SU-DHL-6 (cell line): Measurements from ENCODE around the gene STX8.

Experiments used
- H2AFZ ChIP-seq: fragments of 200-600 bp; sonication (generic); 2 replicates; pipeline ENCODE4 v1.6.1; 2014; ENCODE audit warnings: low read depth, mild to moderate bottlenecking, moderate library complexity, mixed read lengths, antibody characterized with exemption, low read length; ENCODE audit not compliant: severe bottlenecking
- H3F3A ChIP-seq: fragments of 200-600 bp; shearing (Covaris generic); 2 replicates; pipeline ENCODE4 v1.6.0; 2016; ENCODE audit warnings: antibody characterized with exemption, mild to moderate bottlenecking; ENCODE audit not compliant: insufficient read depth
- H3K27ac ChIP-seq: fragments of 200-600 bp; sonication (generic); 2 replicates; pipeline ENCODE4 v1.5.1; 2016; ENCODE audit warnings: low read depth, mild to moderate bottlenecking, low read length, moderate library complexity, mixed read lengths
- H3K27me3 ChIP-seq: fragments of 200-600 bp; sonication (generic), shearing (Covaris generic); 2 replicates; pipeline ENCODE4 v1.6.0; 2014; ENCODE audit warnings: mild to moderate bottlenecking, low read length
- H3K36me3 ChIP-seq: fragments of 200-600 bp; sonication (generic); 2 replicates; pipeline ENCODE4 v1.6.1; 2014; ENCODE audit warnings: mild to moderate bottlenecking, low read length, mixed read lengths
- H3K4me2 ChIP-seq: fragments of 300-600, 200-600 bp; shearing (Covaris generic), sonication (generic); 2 replicates; pipeline ENCODE4 v1.6.0; 2014; ENCODE audit warnings: low read length, low read depth, mild to moderate bottlenecking; ENCODE audit not compliant: poor library complexity, severe bottlenecking
- H3K4me3 ChIP-seq: fragments of 200-600 bp; sonication (generic); 2 replicates; pipeline ENCODE4 v1.5.1; 2014; ENCODE audit warnings: antibody characterized with exemption, low read length, mild to moderate bottlenecking, mixed read lengths; ENCODE audit not compliant: insufficient read depth, poor library complexity, severe bottlenecking
- H3K79me2 ChIP-seq: fragments of 200-600 bp; sonication (generic); 2 replicates; pipeline ENCODE4 v1.6.1; 2014; ENCODE audit warnings: mild to moderate bottlenecking, low read length, moderate library complexity; ENCODE audit not compliant: insufficient read depth
- H3K9ac ChIP-seq: fragments of 200-600 bp; sonication (generic); 2 replicates; pipeline ENCODE4 v1.7.0; 2014; ENCODE audit warnings: mild to moderate bottlenecking, low read length
- H3K9me2 ChIP-seq: fragments of 200-600 bp; sonication (generic); replicated peaks from 2 replicates; pipeline ENCODE4 v1.6.1; 2014; ENCODE audit warnings: low read length; ENCODE audit not compliant: insufficient read depth
- H3K9me3 ChIP-seq: fragments of 200-600 bp; sonication (generic); 2 replicates; pipeline ENCODE4 v1.6.1; 2014; ENCODE audit warnings: low read length, mixed read lengths; ENCODE audit not compliant: insufficient read depth
- H4K20me1 ChIP-seq: fragments of 200-600 bp; sonication (generic); 2 replicates; pipeline ENCODE4 v1.6.1; 2014; ENCODE audit warnings: low read depth, mild to moderate bottlenecking, antibody characterized with exemption, low read length, moderate library complexity, mixed read lengths
- CTCF ChIP-seq: fragments of 200-600 bp; sonication (generic); IDR thresholded peaks from one replicate; pipeline ENCODE4 v1.5.1; 2017; ENCODE audit warnings: antibody characterized with exemption, mild to moderate bottlenecking, low read length, moderate library complexity; ENCODE audit not compliant: insufficient read depth, poor library complexity, severe bottlenecking
- EZH2phosphoT487 ChIP-seq: fragments of 200-600 bp; sonication (generic), shearing (Covaris generic); conservative IDR thresholded peaks from 2 replicates; pipeline ENCODE4 v1.6.1; 2018; ENCODE audit warnings: mild to moderate bottlenecking, antibody characterized with exemption, low read length, moderate library complexity, mixed read lengths

The STX8 gene

DNA sequence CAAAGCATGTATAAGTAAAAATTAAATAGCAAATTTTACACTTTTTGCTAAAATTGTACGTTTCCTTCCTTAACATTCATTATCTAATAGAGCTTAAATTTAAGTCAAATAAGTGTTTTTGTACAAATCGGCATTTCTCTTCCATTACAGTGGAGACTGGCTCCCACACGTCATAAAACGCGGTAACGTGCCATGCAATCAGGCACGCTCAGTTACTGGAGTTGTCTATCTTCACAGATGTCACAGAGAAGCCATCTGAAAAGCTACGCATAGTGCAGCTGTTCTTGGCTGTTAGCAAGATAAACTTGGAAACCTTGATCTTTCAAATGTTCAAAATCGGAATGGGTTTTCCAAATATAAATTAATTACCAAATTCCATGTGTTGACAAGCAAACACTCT is 165.3 kb downstream of the STX8 start:
- Histone ChIP-seq H2AFZ (no peak overlapping the region), H3F3A (no peaks in the 10 kb centered on the region), H3K27me3 (no peaks in the 10 kb centered on the region), H3K9me3 (no peaks in the 10 kb centered on the region), H3K4me3 (no peak overlapping the region), H3K9ac (no peak overlapping the region), H4K20me1 (no peaks in the 10 kb centered on the region), H3K4me2 (no peak overlapping the region), H3K27ac (no peak overlapping the region), H3K9me2 (no peaks in the 10 kb centered on the region), H3K36me3 (no peaks in the 10 kb centered on the region), H3K79me2 (no peaks in the 10 kb centered on the region)
- TF ChIP-seq CTCF (no peak), EZH2phosphoT487 (no peak)

GRCh38 chr17:9409878-9410277 is 165.7 kb downstream of the STX8 start:
- Histone ChIP-seq H4K20me1 (no peaks in the 10 kb centered on the region), H3K4me2 (no peak overlapping the region), H3K36me3 (no peaks in the 10 kb centered on the region), H3K9me2 (no peaks in the 10 kb centered on the region), H3K27ac (no peak overlapping the region), H3K27me3 (no peaks in the 10 kb centered on the region), H3K9me3 (no peaks in the 10 kb centered on the region), H3K9ac (no peak overlapping the region), H3K4me3 (no peak overlapping the region), H2AFZ (no peak overlapping the region), H3F3A (no peaks in the 10 kb centered on the region), H3K79me2 (no peaks in the 10 kb centered on the region)
- TF ChIP-seq EZH2phosphoT487 (no peak), CTCF (no peak)

DNA sequence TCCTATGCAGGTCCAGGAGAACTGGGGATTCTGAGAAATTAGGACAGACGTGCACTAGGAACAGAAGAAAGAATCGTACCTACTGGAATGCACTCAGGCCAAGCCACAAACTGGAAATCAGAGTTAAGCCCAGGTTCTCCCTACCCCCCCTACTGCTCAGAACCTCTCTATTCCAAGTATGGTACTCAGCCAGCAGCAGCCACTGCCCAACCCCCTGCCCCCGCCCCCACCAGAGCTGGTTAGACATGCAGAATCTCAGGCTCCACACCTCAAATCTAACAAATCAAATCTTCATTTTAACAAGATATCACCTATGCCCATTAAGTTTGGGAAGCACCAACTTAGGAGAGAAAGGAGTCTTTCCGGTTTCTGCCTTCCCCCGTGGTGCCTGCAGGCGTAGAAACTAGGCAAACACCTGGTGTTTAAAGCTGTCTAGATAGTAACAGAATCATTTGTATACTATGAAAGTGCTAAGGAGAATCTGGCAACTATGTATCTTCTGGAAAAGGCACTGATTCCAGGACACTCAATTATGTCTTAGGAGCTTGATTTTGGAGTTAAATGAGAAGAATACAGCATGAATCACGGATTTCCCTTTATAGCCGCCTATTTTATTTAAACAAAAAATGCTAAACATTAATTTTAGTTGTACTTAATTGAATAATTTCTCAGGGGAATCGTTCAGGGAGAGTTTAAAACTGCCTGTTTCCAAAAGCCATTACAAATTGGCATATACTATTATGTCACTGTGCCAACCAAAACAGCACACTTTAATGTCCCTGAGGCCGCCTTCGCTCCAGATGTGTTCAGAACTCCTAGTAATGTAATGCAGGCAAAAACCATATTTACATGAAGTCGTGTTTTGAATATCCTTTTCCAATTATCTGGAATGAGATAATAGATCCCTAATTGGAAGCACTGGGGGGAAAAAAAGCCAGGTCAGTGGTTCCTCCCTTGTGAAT is 166.5 kb downstream of the STX8 start:
- Histone ChIP-seq H3F3A (no peaks in the 10 kb centered on the region), H3K4me3 (no peak overlapping the region), H3K9me2 (no peaks in the 10 kb centered on the region), H3K27me3 (no peaks in the 10 kb centered on the region), H2AFZ (no peak overlapping the region), H4K20me1 (no peaks in the 10 kb centered on the region), H3K79me2 (no peaks in the 10 kb centered on the region), H3K9me3 (no peaks in the 10 kb centered on the region), H3K4me2 (no peak overlapping the region), H3K36me3 (no peaks in the 10 kb centered on the region), H3K9ac (no peak overlapping the region), H3K27ac (no peak overlapping the region)
- TF ChIP-seq EZH2phosphoT487: no peak
- no peak for TF ChIP-seq CTCF
